HG02798 (cell line): ENCODE measurements around the gene PDE4B.

Experiments
- ATAC-seq: cut with Tn5 transposase; IDR thresholded peaks from one replicate; pipeline ENCODE4 v1.9.1; 2021; ENCODE audit warnings: mild to moderate bottlenecking; ENCODE audit not compliant: unreplicated experiment, poor library complexity

The PDE4B gene

DNA sequence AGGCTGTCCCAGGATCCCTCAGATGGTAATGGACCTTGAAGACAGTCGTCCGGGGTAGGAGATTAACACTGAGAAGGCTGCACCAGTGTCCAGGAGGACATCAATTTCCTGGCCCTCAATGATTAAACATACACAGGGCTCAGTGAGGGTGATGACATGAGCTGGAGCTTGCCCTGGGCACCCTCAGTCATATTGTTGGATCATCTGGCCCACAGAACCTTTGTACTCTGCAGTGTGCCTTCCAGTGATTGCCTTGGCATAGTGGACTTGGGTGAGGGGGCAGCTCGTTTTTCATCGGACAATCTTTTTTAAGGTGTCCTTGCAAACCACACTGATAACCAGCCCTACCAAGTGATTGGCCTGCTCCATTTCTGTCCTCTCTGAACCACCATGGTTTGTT is 630.1 kb downstream of the PDE4B start:
- no peak for ATAC-seq
